ENCODE measurements around the gene FGD3.
A peak's percentile ranks its signal among the peaks of the same experiment; 100 is the strongest.

Gene FGD3

GRCh38 chr9:93066978-93067603 lies 119.8 kb downstream of the FGD3 start:
- no peak for DNase-seq

- no peak for DNase-seq
These were observed 121.6 kb downstream of the FGD3 start for GRCh38 chr9:93068956-93069355.

GRCh38 chr9:93071464-93071863 lies 124.1 kb downstream of the FGD3 start:
- DNase-seq = no peak

- DNase-seq = peak in 4 of 56 donors; percentile 10 to 65 (median 18)
These were observed 125.1 kb downstream of the FGD3 start for GRCh38 chr9:93072383-93072795.

- no peak for DNase-seq
These were observed 128.9 kb downstream of the FGD3 start for GRCh38 chr9:93076101-93076791.

GRCh38 chr9:93076792-93077128 lies 129.4 kb downstream of the FGD3 start:
- DNase-seq = no peak

- DNase-seq = no peak
These were observed 130.0 kb downstream of the FGD3 start for GRCh38 chr9:93077367-93077766.

GRCh38 chr9:93077811-93078210 lies 130.5 kb downstream of the FGD3 start:
- no peak for DNase-seq

GRCh38 chr9:93079371-93079770 lies 132.0 kb downstream of the FGD3 start:
- no peak for DNase-seq

GRCh38 chr9:93080406-93080805 lies 133.1 kb downstream of the FGD3 start:
- DNase-seq = no peak

GRCh38 chr9:93081081-93081529 lies 133.8 kb downstream of the FGD3 start:
- no peak for DNase-seq

GRCh38 chr9:93081931-93082330 lies 134.6 kb downstream of the FGD3 start:
- no peak for DNase-seq

GRCh38 chr9:93082841-93083411 lies 135.6 kb downstream of the FGD3 start:
- no peak for DNase-seq

GRCh38 chr9:93083592-93084470 lies 136.5 kb downstream of the FGD3 start:
- DNase-seq = no peak

- no peak for DNase-seq
These were observed 137.2 kb downstream of the FGD3 start for GRCh38 chr9:93084471-93084881.

GRCh38 chr9:93085676-93086075 lies 138.4 kb downstream of the FGD3 start:
- no peak for DNase-seq
